ENCODE results near the gene ELF2.
"Not testable (repeated sequence)": the region's sequence is repeated elsewhere in the genome, so short reads cannot be mapped to it uniquely, and the experiment has no call there.

Gene ELF2

GRCh38 chr4:139184129-139184528 lies 7.1 kb upstream of the ELF2 start:
- DNase-seq = no peak

DNA sequence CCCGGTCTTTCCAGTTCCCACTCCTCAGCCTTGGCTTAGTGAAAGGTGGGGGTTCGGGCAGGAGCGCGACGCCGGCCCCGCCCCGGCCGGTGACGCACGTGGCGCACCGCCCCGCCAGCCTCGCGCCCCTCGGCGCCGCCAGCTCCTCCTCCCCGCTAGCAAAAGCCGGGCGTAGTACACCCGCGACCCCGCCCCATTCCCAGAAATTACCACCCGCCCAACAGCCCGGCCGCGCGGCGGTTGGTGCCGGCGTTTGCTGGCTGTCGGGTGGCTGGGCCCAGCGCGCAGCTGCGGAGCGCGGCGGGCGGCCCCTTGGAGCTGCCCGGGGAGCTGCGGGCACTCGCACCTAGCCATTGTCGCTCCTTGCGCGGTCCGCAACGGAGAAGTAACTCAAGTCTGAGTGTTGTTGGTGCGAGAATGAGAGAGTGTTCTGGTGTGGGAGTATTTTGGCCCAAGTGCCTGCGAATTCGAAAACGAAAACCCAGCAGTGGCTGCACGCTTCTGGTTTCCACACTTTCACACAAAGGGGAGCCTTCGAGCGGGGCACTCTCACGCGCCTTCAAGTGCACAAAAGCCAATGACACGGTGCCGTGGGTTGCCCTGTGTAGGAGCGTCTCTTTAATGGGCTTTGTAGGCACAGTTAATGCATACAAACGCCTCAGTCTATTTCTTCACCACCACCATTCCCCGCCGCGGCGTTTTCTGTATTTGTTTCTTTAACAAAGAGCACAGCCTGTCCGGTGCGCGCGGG lies 1.0 kb upstream of the ELF2 start:
- peak; percentile 81 for DNase-seq

DNA sequence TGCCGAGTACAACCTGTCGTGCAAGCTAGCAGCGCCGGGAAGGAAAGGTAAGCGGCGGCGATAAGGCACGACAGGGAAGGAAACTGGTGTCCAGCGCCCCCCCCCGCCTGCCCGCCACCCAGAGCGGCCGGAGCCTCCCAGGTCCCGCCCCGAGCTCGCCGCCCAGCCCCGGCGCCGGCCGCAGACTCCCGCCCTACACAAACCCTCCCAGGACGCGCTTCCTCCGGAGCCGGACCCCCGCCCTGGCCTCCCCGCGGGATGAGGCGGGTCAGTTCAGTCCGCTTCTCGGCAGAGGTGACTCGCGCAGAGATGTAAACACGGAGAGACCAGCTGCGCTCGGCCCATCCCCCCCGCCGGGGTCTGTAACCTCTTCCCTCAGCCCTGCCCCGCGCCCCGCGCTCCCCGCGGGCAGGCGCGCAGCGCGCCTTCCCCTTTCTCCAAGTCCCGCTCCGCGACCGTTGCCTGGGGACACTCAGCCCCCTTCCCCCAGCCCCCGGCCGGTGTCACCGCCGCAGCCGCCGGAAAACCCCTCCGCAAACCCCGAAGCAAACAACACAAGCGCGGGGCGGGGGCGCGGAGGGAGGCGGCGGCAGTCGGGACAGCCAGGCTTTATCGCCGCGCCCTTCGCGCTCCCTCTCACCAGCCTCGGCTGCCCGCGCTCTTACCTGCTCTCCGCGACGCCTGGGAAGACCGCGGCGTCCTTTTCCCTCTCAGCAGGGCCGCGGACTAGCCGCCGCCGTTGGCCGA lies 543 bp downstream of the ELF2 start:
- DNase-seq = peak; percentile 50

- no peak for DNase-seq
Observed at GRCh38 chr4:139175646-139176301, 1.2 kb downstream of the ELF2 start.

GRCh38 chr4:139171876-139172691 lies 4.9 kb downstream of the ELF2 start:
- DNase-seq = no peak

GRCh38 chr4:139170932-139171331 lies 6.1 kb downstream of the ELF2 start:
- no peak for DNase-seq

DNA sequence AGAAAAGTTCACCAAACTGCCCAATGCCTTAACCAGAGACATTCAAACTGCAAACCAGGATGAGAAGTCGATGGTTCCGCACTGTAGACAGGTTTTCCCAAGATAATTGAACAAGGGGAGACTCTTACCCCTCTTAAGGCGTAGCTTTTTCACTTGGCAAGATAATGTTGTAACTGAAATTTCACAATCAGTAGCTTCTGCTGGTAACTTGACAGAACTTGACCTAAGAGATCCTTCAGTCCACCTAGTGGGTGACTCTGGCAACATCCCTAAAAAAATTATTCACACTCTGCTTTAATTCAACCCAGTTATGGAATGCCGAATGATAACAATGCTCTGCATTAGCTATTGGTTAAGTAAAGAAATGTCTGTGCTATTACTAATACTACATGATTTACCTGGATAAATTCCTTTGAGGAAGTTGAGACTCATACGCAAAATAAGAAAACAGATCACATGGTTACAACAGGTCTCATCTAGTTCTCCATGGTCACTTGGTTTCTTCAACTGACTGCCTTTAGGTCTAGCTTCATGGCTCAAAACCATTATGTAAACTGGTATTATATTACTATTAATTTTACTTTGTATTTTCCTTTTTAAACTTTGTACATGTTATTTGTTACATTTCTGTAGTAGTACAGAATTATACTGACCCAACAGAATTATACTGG lies 9.1 kb downstream of the ELF2 start:
- DNase-seq = no peak

DNA sequence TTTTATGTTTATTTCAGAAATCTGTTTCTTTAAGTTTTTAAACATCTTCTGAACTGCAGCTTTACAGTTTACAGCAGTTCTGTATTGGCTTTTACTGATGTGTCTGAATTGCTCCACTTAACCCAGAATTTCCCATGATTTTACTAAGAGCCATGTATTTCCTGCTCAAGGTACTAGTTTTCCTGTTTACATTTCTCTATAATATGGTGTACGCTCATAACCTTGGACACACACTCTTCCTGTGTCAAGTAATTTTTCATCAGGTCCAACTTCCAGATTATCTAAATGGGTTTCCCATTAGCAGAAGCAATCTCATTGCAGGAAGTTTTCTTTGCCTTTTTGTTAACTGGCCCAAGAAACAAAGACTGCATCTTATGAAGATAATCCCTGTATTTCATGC lies 12.3 kb downstream of the ELF2 start:
- no peak for DNase-seq

DNA sequence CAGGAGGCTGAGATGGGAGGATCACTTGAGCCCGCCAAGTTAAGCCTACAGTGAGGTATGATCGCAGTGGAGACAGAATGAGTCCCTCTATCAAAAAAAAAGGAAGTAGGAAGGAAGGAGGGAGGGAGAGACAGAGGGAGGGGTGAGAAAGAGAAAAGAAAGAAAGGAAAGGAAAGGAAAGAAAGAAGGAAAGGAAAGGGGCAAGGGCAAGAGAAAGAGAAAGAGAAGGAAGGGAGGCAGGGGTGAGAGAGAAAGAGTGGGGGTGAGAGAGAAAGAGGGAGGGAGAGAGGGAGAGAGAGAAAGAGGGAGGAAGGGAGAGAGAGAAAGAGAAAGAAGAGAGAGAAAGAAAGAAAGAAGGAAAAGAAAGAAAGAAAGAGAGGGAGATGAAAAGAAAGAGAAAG lies 13.2 kb downstream of the ELF2 start:
- DNase-seq = no peak

DNA sequence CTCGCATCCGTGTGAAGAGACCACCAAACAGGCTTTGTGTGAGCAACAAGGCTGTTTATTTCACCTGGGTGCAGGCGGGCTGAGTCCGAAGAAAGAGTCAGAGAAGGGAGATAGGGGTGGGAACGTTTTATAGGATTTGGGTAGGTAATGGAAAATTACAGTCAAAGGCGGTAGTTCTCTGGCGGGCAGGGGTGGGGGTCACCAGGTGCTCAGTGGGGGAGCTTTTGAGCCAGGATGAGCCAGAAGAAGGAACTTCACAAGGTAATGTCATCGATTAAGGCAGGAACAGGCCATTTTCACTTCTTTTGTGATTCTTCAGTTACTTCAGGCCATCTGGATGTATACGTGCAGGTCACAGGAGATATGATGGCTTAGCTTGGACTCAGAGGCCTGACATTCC lies 19.0 kb downstream of the ELF2 start:
- DNase-seq = not testable (repeated sequence)

- no peak for DNase-seq
Observed at GRCh38 chr4:139154952-139155557, 22.0 kb downstream of the ELF2 start.

DNA sequence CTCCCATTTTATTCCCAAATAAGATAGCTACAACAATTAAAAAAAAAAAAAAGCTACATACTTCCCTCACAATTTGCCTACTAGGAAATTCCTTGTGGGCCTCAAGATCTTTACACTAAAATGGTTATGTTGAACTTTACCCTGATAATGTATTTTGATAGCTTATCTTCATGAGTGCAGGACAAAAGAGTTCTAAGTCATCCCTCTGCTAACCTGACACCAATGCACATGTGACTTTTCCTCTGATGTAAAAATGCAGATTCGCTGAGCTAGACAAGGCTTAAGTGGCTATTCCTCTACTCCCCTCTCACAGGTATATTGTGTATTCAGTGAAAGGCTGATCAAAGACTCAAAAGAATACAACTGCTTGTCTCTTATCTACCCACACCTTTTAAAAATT lies 22.5 kb downstream of the ELF2 start:
- DNase-seq = no peak

DNA sequence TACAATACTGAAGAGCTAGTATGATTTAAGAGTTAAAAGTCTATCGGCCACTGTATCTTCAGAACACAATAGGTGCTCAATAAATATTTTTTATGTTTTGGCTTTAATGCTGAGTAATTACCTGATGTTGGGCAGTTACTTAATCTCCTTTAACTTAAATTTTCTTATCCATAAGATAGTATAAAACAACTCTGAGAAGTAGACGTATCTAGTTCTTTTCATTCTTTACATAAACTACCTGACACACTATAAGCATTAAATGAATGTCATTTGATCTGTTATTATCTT lies 22.9 kb downstream of the ELF2 start:
- no peak for DNase-seq

DNA sequence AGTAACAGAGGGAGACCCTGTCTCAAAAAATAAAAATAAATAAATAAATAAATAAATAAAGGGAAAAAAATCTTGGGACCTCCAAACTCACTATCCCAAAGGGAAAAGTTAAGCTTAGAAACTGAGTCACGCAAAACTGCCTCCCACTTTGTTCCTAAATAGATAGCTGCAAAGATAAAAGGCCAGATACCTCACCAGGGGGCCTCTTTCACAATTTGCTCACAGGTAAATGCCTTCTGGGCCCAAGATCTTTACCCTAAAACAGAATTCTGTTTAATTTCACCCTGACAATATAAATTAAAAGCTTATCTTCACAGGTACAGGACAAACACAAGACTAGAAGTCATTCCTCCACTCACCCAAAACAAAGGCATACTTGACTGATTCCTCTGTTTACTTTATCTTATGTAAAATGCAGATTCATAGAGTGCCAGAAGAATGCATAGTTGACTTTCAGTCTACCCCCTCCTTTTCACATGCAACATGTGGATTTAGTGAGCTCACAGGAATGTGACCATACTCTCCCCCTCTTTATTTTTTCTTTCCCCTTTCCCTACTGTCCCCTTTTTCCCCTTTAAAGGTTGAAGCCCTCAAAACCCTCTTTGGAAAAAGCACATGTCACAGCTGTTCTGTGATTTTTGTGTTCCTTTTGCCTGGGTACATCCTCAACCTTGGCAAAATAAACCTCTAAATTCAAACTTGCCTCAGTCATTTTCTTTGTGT lies 23.4 kb downstream of the ELF2 start:
- DNase-seq = no peak

DNA sequence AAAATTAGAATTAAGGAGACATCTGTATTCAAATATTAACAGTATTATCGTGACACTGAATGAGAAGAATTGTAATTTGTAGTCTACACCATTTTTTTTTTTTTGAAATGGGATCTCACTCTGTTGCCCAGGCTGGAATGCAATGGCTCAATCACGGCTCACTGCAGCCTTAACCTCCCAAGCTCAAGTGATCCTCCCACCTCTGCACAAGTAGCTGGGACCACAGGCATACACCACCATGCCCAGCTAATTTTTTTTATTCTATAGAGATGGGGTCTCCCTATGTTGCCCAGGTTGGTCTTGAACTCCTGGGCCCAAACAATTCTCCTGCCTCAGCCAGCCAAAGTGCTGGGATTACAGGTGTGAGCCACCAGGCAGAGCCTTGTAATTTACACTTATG lies 24.8 kb downstream of the ELF2 start:
- DNase-seq = no peak

- DNase-seq = no peak
Observed at GRCh38 chr4:139146926-139147629, 29.9 kb downstream of the ELF2 start.

DNA sequence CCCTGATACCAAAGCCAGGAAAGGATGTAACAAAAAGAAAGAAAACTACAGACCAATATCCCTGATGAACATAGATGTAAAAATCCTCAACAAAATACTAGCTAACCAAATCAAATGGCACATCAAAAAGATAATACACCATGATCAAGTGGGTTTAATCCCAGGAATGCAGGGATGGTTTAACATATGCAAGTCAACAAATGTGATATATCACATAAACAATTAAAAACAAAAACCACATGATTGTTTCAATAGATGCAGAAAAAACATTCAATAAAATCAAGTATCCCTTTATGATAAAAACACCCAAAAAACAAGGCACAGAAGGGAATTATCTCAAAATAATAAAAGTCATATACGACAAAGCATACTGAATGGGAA lies 31.5 kb downstream of the ELF2 start:
- no peak for DNase-seq

DNA sequence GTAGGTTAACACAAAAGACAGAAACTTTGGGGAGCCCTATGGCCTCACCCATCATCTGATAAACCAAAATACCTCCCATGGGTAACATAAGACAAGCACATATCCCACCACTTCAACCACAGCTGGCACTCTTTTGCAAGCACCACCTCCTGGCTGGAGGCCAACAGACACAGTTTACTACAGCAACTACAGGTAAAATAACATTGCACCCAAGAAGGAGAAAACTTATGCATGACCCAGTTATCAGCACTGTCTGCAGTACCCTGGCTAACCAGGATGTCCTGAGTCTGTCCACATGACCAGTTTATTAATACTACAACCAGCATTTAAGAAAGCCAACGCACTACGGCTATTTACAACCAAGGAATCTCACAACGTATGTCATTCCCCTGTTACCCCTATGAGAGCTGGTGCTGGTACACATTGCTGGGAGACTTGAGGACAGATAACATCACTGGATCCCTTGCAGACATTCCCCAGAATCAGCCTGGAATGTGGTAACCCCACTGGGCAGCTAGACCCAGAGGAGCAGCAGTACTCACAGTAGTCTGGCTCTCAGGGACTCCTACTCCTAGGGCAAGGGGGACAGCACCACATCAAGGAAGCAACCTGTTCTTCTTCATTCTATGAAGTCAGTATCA lies 32.0 kb downstream of the ELF2 start:
- peak; percentile 37 for DNase-seq

DNA sequence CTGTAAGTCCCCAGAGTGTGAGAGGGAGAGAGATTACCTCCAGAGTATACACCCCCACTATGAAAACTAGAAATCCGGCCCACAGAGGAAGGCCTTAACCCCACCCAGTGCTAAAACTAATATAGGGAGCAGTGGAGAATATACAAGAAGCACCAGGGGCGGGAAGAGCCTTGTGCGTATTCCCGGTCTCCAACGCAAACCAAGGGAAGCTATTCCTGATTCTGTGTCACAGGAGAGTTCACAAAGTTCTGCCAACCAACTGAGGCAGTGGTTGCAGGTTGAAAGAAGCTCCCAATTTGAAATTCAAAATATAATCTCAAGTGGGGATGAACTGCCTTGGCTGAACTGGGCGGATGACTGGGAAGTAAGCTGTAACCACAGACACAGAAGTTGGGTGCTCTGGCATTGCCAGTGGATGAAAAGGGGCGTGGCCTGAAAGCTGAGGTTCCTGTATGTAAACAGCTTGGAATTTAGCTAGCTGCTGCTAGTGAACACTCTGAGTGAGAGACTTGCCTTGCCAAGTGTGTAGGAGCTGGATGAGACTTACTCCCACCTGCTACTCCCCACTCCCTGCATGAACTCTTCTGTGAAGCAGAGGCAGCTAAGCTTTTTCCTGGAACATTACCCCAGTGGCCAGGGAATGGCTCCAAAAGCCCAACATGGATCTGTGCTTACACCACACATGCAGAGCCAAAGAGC lies 32.7 kb downstream of the ELF2 start:
- no peak for DNase-seq

DNA sequence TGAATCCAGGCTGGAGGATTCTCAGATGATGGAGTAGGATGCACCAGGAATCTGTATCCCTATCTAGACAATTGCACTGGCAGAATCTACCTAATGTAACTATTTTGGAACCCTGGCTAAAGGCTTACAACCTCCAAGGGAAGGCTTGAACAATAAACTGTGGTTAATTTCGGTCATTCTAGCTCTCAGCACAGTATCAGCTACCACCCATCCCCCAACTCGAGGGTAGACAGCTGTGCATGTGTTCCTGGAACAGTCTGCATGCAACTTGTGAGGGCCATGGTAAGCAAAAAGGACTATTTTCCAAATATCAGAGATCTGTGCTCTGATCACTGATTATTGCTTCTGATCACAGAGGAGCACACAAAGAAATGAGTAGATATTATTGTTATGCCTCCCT lies 34.0 kb downstream of the ELF2 start:
- DNase-seq = no peak

All from NCI-H1105 treated with DMSO at 0.1 percent for 48 hours (cell line).